K562 (cell line): Measurements from ENCODE around the gene INPP5D. TPM values are rescaled to one million over a fixed set of nuclear protein-coding genes. Genes with fewer than 3 reads are reported as not detected.

Experiments used
- ATAC-seq: fragments of 200-7000 bp; cut with Tn5 transposase; 3 replicates; pipeline ENCODE4 v1.9.1; 2020; ENCODE audit warnings: moderate library complexity
- BruUV-seq: library from RNA; stranded (reverse); fragments of 400-500 nt; replicated peaks from 2 replicates; lab custom pipeline; 2021; lab: Mats Ljungman, UMichigan
- CTCF ChIA-PET: fragments of 300-600 bp; formaldehyde crosslinking; extraction: SDS; loops from one replicate; lab custom pipeline; 2021; ENCODE audit warnings: low intra/inter-chr PET ratio; lab: Yijun Ruan, JAX
- POLR2A ChIA-PET: fragments of 300-600, 350-650 bp; sonication (Branson Sonifier 250); formaldehyde crosslinking; extraction: SDS; loops from one replicate; lab custom pipeline; 2021; ENCODE audit warnings: antibody characterized with exemption, inconsistent platforms; lab: Yijun Ruan, JAX
- DNase-seq, 4 experiments: peaks; one replicate each; pipeline versions ENCODE4 v3.0.0 to v3.0.0-alpha.2; 2011 to 2018; ENCODE audit warnings: low spot score in 3 of 4, mixed read lengths in 3 of 4; ENCODE audit errors: extremely low read depth in 1 of 4
- FAIRE-seq: peaks from 2 replicates; lab custom pipeline; 2011; peaks lifted over from hg19 to GRCh38; lab: Jason Lieb, UNC
- H2AFZ ChIP-seq: 2 replicates; pipeline ENCODE4 v1.6.0; 2011; ENCODE audit warnings: low read depth, low read length, control low read depth, inconsistent platforms
- H3K27ac ChIP-seq: fragments of 200-600 bp; 3 replicates; pipeline ENCODE4 v1.8.0; 2011; ENCODE audit warnings: low read depth, mild to moderate bottlenecking, control low read depth, inconsistent platforms, low read length, moderate library complexity, mixed read lengths; ENCODE audit errors: extremely low read depth
- H3K27me3 ChIP-seq, 2 experiments: fragments of 300-600 bp in 1 of 2; 2 replicates in 1 of 2; 3 replicates in 1 of 2; pipeline versions ENCODE4 v1.6.0 to v1.8.0; 2011; ENCODE audit warnings: inconsistent platforms in 2 of 2, low read length in 2 of 2, mild to moderate bottlenecking in 1 of 2, mixed read lengths in 1 of 2, moderate library complexity in 1 of 2; ENCODE audit not compliant: control insufficient read depth in 2 of 2, insufficient read depth in 2 of 2
- H3K36me3 ChIP-seq: fragments of 300-600 bp; 3 replicates; pipeline ENCODE4 v1.8.0; 2011; ENCODE audit warnings: mild to moderate bottlenecking, low read length, inconsistent platforms; ENCODE audit not compliant: control insufficient read depth, insufficient read depth
- H3K4me1 ChIP-seq, 2 experiments: fragments of 200-600 bp in 1 of 2; replicated peaks in 1 of 2; 2 replicates in 1 of 2; 3 replicates in 1 of 2; pipeline versions ENCODE4 v1.5.1 to v1.8.0; 2011; ENCODE audit warnings: inconsistent platforms in 2 of 2, low read length in 2 of 2, mild to moderate bottlenecking in 1 of 2, mixed read lengths in 1 of 2, moderate library complexity in 1 of 2; ENCODE audit not compliant: control insufficient read depth in 2 of 2, insufficient read depth in 2 of 2
- H3K4me2 ChIP-seq: 2 replicates; pipeline ENCODE4 v1.6.1; 2011; ENCODE audit warnings: low read length, control low read depth, inconsistent platforms, mixed read lengths; ENCODE audit not compliant: insufficient read depth
- H3K4me3 ChIP-seq: fragments of 200-600 bp; sonication (generic), shearing (Covaris generic); 2 replicates; pipeline ENCODE4 v1.5.1; 2016; ENCODE audit warnings: control low read depth, inconsistent platforms
- H3K79me2 ChIP-seq: fragments of 200-600 bp; 3 replicates; pipeline ENCODE4 v1.8.0; 2011; ENCODE audit warnings: low read length, inconsistent platforms; ENCODE audit not compliant: control insufficient read depth, insufficient read depth
- H3K9ac ChIP-seq, 2 experiments: 2 replicates each; pipeline versions ENCODE4 v1.6.0 to v1.6.1; 2011; ENCODE audit warnings: low read depth in 2 of 2, low read length in 2 of 2, control low read depth in 1 of 2, inconsistent platforms in 1 of 2, mild to moderate bottlenecking in 1 of 2, mixed read lengths in 1 of 2; ENCODE audit not compliant: insufficient read depth in 1 of 2
- H3K9me1 ChIP-seq: one replicate; pipeline ENCODE4 v1.6.0; 2011; ENCODE audit warnings: inconsistent platforms, mild to moderate bottlenecking, low read length, moderate library complexity; ENCODE audit not compliant: control insufficient read depth, insufficient read depth
- H3K9me3 ChIP-seq: replicated peaks from 2 replicates; pipeline ENCODE4 v1.5.1; 2011; ENCODE audit warnings: low read depth, low read length, inconsistent platforms; ENCODE audit not compliant: control insufficient read depth, insufficient read depth
- H4K20me1 ChIP-seq: replicated peaks from 2 replicates; pipeline ENCODE4 v1.6.1; 2011; ENCODE audit warnings: low read length, inconsistent platforms, mixed read lengths; ENCODE audit not compliant: control insufficient read depth, insufficient read depth
- CAMTA2 ChIP-seq: fragments of 250-450 bp; sonication (Bioruptor Pico); conservative IDR thresholded peaks from 2 replicates; pipeline ENCODE4 v1.5.1; 2022
- ELF1 ChIP-seq: fragments of 200-800 bp; sonication (Bioruptor generic); IDR thresholded peaks from 2 replicates; pipeline ENCODE4 v1.6.1; 2016; ENCODE audit warnings: missing genetic modification characterization, missing compliant biosample characterization
- FOXK2 ChIP-seq, 2 experiments: fragments of 450-650 bp; IDR thresholded peaks in 1 of 2; conservative IDR thresholded peaks in 1 of 2; 2 replicates each; pipeline ENCODE4 v1.6.1; 2016; ENCODE audit warnings: low read depth in 2 of 2, mild to moderate bottlenecking in 1 of 2
- HIVEP1 ChIP-seq: fragments of 250-450 bp; sonication (Bioruptor Pico); IDR thresholded peaks from 2 replicates; pipeline ENCODE4 v1.4.0; 2020; ENCODE audit warnings: mild to moderate bottlenecking
- KHSRP ChIP-seq: fragments of 450-650 bp; IDR thresholded peaks from 2 replicates; pipeline ENCODE4 v1.6.1; 2017
- KLF1 ChIP-seq: fragments of 450-650 bp; IDR thresholded peaks from 2 replicates; pipeline ENCODE4 v1.6.1; 2016; ENCODE audit warnings: missing genetic modification characterization, missing compliant biosample characterization
- MEF2A ChIP-seq: IDR thresholded peaks from 2 replicates; pipeline ENCODE4 v1.6.1; 2011; ENCODE audit warnings: low read depth, mild to moderate bottlenecking, low read length, moderate library complexity; ENCODE audit not compliant: control insufficient read depth
- MTA2 ChIP-seq: fragments of 450-650 bp; IDR thresholded peaks from 2 replicates; pipeline ENCODE4 v1.6.1; 2016; ENCODE audit warnings: low read depth
- MYNN ChIP-seq, 2 experiments: sonication (generic); formaldehyde crosslinking in 1 of 2; IDR thresholded peaks; 2 replicates each; pipeline versions ENCODE4 v1.5.0 to v1.6.1; 2016 to 2020; ENCODE audit warnings: antibody characterized with exemption in 1 of 2, missing genetic modification reagents in 1 of 2
- NELFE ChIP-seq: IDR thresholded peaks from 2 replicates; pipeline ENCODE4 v1.6.1; 2011; ENCODE audit warnings: mild to moderate bottlenecking; ENCODE audit not compliant: insufficient read depth, insufficient read length
- PHB2 ChIP-seq: fragments of 450-650 bp; IDR thresholded peaks from 2 replicates; pipeline ENCODE4 v1.6.1; 2017; ENCODE audit warnings: low read depth
- RBBP5 ChIP-seq: fragments of 200-600 bp; sonication (generic); IDR thresholded peaks from 2 replicates; pipeline ENCODE4 v1.6.1; 2012; ENCODE audit warnings: borderline replicate concordance, mild to moderate bottlenecking, low read length, control low read depth, inconsistent platforms; ENCODE audit not compliant: insufficient read depth, poor library complexity, severe bottlenecking
- RNF2 ChIP-seq: sonication (generic); IDR thresholded peaks from 2 replicates; pipeline ENCODE4 v1.6.1; 2016
- SMAD2 ChIP-seq: fragments of 150-350 bp; IDR thresholded peaks from 2 replicates; pipeline ENCODE4 v1.6.1; 2014; ENCODE audit warnings: low read depth, mild to moderate bottlenecking, low read length
- ZZZ3 ChIP-seq: fragments of 450-650 bp; IDR thresholded peaks from 2 replicates; pipeline ENCODE4 v1.6.1; 2016; ENCODE audit warnings: antibody characterized with exemption, mild to moderate bottlenecking, moderate library complexity
- WGBS: fragments of 100-300 bp; shearing (Covaris generic); methylation state at CpG from one replicate; pipeline ENCODE4 v1.1.6; 2016; ENCODE audit warnings: low coverage, mixed read lengths; ENCODE audit not compliant: insufficient coverage; ENCODE audit errors: missing lambda C conversion rate; 5-methylcytosine and 5-hydroxymethylcytosine counted together
- in situ Hi-C: fragments of 300-500 bp; cut with MboI; formaldehyde crosslinking; loops from 4 replicates; pipeline ENCODE4 v1.15.0; 2018; ENCODE audit warnings: inconsistent platforms, mixed read lengths
- intact Hi-C: fragments of 100-400 bp; cut with micrococcal nuclease; formaldehyde crosslinking; loops from 2 replicates; pipeline ENCODE4 v1.14.2; 2022
- polyA plus RNA-seq, 8 experiments: library from polyadenylated mRNA; depleted of rRNA in 4 of 8; stranded (reverse) in 5 of 8; unstranded in 3 of 8; fragments of >200 nt; fragmentation: Nextera tagmentation in 2 of 8; fragmentation: Illumina TruSeq in 1 of 8; extraction: Ambion mirVana in 2 of 8; extraction: Trizol in 1 of 8; gene quantifications; 2 replicates each; pipeline versions ENCODE4 v1.2.1 to v1.2.3, GENCODE V29; 2011 to 2014; ENCODE audit warnings: inconsistent platforms in 1 of 8, missing spikeins in 1 of 8
- total RNA-seq, 7 experiments: library from RNA; depleted of rRNA in 6 of 7; stranded (reverse); fragments of >200 nt in 6 of 7; fragmentation: Illumina TruSeq in 2 of 7; extraction: Trizol in 2 of 7; gene quantifications; 2 replicates each; pipeline versions ENCODE4 v1.2.1 to v1.2.3, GENCODE V29; 2011 to 2021; ENCODE audit warnings: low replicate concordance in 1 of 7
- TF ChIP-seq, protein P1 (sequence below): fragments of 450-650 bp; formaldehyde crosslinking; conservative IDR thresholded peaks from 2 replicates; pipeline ENCODE4 v1.4.0; 2022; ENCODE audit warnings: mild to moderate bottlenecking, missing genetic modification characterization
- TF ChIP-seq, protein P2 (sequence below): sonication (generic); formaldehyde crosslinking; IDR thresholded peaks from 2 replicates; pipeline ENCODE4 v1.8.1; 2023; ENCODE audit warnings: mild to moderate bottlenecking, missing genetic modification reagents

INPP5D gene
- total and polyA plus RNA-seq, 9 of the 15 experiments (the other 6 are each of a cell fraction or from before 2014, with no cell fraction given): 0.55 to 6.2 (median 2.2) TPM

DNA sequence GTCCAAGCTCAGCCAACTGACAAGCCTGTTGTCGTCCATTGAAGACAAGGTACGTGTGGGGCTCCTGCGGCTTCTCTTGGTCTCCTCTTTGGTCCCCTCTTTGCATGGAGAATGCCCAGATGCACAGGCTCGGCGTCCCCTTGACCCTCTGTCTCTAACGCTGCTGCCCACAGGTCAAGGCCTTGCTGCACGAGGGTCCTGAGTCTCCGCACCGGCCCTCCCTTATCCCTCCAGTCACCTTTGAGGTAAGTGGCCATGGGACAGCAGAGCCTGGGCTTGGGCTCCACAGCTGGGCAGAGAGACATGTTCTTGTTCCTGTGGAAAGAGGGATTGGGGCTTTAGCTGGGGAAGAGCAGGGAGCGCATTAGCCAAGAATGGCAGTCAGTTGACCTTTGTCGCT lies 86.1 kb downstream of the INPP5D start (continued):
- TF ChIP-seq NELFE (no peak), MTA2 (no peak), CAMTA2 (CRISPR knock-in tag) (no peak)

DNA sequence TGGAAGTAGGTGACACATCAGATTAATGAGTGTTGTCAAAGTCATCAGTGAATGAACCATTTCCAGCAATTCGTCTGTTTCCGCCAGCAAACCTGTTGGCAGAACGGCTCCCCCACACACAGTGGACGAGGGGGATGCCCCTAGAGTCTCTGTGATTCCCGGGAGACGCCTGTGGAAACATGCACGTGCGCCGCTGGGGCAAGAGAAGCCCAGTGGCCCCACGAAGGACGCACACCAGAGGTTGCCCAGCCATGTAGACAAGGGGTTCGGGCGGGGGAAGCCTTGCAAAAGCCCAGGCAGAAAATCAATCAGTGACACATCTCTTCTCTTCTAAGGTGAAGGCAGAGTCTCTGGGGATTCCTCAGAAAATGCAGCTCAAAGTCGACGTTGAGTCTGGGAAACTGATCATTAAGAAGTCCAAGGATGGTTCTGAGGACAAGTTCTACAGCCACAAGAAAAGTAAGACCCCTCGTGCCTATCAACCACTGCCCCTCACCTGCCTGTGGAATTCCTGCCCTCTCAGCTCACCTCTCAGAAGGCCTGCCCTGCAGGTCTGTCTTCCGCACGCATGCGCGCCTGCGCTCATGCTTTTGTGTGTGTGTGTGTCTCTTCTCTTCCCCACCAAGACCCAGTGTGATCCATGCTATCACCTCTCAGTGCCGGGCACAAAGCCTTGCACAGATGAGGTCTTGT lies 87.1 kb downstream of the INPP5D start:
- ATAC-seq: no peak
- no TSS peak for BruUV-seq
- WGBS: 51% methylated on average over 20 of the region's 22 CpGs
- no peak overlapping the region for H2AFZ ChIP-seq
- no peaks in the 10 kb centered on the region for H3K79me2 ChIP-seq
- H3K4me2 ChIP-seq: no peak overlapping the region
- no peak for DNase-seq
- FAIRE-seq: no peak
- H3K27me3 ChIP-seq: peaks cover 0 to 5% of the 10 kb centered on the region in 2 experiments; a peak in 1 of 5 replicates
- no peaks in the 10 kb centered on the region for H3K9me1 ChIP-seq
- H3K4me3 ChIP-seq: no peak overlapping the region
- H3K36me3 ChIP-seq: no peaks in the 10 kb centered on the region
- TF ChIP-seq SMAD2 (no peak), RNF2 (no peak), KLF1 (tag) (no peak), RBBP5 (no peak), ZZZ3 (no peak), MYNN (IDR thresholded peaks at IDR 0.05) (no peak), MYNN (CRISPR knock-in tag; IDR thresholded peaks at IDR 0.05) (no peak), KHSRP (no peak), HIVEP1 (no peak), FOXK2 (conservative IDR thresholded peaks at IDR 0.05 in 1 of 2, IDR thresholded peaks at IDR 0.05 in 1 of 2; ENCODE audit: low read depth in 2 of 2) (no peak), MEF2A (no peak), PHB2 (no peak), ELF1 (no peak)
- TF ChIP-seq, protein P1, sequence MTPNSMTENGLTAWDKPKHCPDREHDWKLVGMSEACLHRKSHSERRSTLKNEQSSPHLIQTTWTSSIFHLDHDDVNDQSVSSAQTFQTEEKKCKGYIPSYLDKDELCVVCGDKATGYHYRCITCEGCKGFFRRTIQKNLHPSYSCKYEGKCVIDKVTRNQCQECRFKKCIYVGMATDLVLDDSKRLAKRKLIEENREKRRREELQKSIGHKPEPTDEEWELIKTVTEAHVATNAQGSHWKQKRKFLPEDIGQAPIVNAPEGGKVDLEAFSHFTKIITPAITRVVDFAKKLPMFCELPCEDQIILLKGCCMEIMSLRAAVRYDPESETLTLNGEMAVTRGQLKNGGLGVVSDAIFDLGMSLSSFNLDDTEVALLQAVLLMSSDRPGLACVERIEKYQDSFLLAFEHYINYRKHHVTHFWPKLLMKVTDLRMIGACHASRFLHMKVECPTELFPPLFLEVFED (CRISPR knock-in tag): no peak
- TF ChIP-seq, protein P2, sequence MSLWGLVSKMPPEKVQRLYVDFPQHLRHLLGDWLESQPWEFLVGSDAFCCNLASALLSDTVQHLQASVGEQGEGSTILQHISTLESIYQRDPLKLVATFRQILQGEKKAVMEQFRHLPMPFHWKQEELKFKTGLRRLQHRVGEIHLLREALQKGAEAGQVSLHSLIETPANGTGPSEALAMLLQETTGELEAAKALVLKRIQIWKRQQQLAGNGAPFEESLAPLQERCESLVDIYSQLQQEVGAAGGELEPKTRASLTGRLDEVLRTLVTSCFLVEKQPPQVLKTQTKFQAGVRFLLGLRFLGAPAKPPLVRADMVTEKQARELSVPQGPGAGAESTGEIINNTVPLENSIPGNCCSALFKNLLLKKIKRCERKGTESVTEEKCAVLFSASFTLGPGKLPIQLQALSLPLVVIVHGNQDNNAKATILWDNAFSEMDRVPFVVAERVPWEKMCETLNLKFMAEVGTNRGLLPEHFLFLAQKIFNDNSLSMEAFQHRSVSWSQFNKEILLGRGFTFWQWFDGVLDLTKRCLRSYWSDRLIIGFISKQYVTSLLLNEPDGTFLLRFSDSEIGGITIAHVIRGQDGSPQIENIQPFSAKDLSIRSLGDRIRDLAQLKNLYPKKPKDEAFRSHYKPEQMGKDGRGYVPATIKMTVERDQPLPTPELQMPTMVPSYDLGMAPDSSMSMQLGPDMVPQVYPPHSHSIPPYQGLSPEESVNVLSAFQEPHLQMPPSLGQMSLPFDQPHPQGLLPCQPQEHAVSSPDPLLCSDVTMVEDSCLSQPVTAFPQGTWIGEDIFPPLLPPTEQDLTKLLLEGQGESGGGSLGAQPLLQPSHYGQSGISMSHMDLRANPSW (CRISPR knock-in tag): no peak
- H4K20me1 ChIP-seq: no peaks in the 10 kb centered on the region
- peaks cover 0 to 3% of the 10 kb centered on the region in 2 experiments; a peak in 3 of 5 replicates for H3K4me1 ChIP-seq
- no peak overlapping the region for H3K27ac ChIP-seq
- intact Hi-C loops (no loop called here), in situ Hi-C loops (no loop called here)
- H3K9me3 ChIP-seq: no peaks in the 10 kb centered on the region
- POLR2A ChIA-PET: interaction anchor here (1.2 kb wide), 1 partner anchor 9 kb away, joined by 3 read pairs; no protein-coding TSS in a partner anchor
- CTCF ChIA-PET: no interaction called here
- no peak overlapping the region; a peak in 1 of 4 replicates for H3K9ac ChIP-seq
